HS-27A (cell line): Measurements from ENCODE around the gene EARS2.
"Not testable (repeated sequence)": the region's sequence is repeated elsewhere in the genome, so short reads cannot be mapped to it uniquely, and the experiment has no call there.

Experiments used
- DNase-seq: peaks from one replicate; pipeline ENCODE4 v3.0.0-alpha.2; 2012; ENCODE audit warnings: low read depth, missing footprints

EARS2 gene

DNA sequence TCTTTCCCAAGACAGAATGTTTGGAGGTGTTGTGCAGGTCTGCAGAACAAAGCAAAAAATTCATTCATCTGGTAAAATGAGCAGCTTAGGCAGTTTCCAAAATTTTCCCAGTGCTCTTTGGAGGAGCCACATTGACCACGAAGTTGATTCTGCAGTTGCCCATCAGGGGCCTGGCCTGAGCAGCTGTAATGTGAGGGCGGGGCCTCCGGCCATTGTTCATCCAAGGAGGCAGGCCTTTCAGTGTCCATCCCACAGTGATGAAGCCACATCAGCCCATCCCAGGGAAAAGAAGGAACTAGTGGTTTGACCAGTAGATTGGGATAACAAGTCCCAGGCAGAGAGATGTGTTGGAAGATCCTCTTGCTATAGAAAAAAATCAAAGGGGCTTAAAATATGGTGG, 10.5 kb upstream of the EARS2 start:
- DNase-seq: no peak

DNA sequence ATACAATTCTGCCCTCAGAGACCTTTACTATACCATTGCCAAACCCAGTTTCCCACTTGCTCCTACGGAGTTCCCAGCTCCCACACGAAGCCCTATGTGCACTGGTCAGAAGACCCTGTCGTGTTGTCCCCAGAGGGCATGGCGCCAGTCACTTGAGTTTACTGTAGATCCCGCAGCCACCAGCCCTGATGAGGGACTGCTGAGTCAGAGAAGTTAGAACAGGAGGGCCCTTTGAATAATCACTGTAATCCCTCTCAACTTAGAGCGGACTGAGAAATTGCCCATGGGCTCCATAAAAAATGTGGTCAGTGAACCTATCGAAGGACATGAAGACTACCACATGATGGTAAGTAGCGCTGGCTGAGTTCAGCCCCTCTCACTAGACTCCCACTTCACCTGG, 9.6 kb upstream of the EARS2 start:
- DNase-seq: no peak

DNA sequence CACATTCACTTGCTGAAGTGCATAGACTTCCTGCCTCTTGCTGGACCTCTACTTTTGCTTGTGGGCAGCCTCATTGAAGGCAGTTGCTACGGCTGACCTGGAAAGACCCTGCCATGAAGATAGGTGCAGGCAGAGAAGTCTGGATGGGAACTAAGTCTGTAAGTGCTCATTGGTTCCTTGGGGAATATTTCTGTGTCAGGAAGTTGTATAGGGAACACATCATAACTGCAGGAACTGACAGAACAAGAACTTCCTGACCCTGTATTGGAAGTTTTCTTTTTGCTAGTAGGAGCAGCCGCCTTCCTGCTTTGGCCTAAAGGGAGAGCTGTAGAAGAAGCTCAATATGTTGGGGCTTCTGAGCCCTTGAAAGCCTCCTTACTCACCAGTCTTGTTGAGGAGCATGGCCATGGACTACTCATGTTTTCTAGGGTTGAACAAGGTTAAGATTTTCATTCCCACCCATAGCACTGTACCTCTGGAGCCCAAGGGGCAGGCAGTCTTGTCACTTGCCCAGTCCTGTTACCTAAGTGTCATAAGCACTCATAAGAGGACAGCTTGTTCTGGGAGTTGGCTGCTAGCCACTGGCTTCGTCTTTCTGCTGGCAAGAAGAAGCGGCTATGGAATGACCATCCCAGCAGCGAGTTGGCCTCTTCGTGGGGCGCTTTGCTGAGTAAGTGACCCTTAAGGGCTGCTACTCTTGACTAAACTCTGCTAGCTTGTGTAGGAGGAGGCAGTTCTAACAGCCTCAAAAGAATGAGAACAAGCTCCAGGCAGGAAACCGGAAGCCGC, 7.6 kb upstream of the EARS2 start:
- DNase-seq: no peak

DNA sequence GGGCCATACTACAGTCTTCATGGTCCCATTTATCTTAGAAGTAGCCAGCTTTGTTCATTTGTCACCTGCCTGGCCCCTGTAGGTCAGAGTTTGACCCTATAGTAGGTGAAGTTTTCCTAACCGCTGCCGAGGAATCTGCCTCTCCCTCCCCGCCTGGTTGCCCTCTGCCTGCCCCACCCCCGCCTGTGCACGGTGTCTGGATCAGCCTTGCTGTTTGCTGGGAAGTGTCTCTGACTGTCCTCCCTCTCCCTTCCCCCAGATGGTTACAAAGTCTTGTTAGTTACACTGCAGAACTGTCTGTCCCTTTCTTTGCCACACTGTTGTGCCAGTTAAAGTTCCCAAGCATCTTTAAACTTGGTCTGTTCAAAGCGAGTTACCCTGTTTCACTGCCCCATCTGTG, 6.0 kb upstream of the EARS2 start:
- no peak for DNase-seq

DNA sequence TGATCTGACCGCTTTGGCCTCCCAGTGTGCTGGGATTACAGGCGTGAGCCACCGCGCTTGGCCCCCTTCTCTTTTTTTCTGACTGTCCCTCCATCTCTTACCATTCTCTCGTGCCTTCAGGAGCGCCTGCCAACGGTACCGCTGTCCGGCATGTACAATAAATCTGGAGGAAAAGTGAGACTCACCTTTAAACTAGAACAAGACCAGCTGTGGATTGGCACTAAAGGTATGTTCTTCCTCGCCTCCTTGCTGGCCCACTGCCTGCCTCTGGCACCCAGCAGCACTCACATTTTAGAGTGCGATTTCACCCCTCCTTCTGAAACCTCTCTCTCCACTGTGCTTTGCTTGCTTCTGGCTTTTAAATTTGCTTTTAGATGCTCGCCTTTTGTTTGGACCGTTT, 5.4 kb upstream of the EARS2 start:
- DNase-seq: no peak

DNA sequence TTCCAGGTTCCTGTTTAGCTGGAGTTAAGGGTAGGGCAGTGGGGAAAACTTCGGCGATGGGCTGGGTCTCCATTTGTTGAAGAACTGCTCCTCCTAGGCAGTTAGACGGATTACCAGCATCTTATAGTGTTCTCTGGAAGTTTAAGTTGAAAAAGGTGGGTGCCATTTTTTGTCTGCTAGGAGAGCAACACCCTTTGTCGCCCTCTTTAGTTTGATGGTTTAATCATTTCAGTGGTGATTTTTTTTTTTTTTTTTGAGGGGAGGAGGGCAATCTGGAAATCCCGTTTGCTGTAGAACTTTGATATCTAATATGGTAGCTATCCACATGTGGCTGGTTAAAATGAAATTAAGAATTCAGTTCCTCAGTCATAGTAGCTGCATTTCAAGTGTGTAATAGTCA, 4.4 kb upstream of the EARS2 start:
- DNase-seq: no peak

DNA sequence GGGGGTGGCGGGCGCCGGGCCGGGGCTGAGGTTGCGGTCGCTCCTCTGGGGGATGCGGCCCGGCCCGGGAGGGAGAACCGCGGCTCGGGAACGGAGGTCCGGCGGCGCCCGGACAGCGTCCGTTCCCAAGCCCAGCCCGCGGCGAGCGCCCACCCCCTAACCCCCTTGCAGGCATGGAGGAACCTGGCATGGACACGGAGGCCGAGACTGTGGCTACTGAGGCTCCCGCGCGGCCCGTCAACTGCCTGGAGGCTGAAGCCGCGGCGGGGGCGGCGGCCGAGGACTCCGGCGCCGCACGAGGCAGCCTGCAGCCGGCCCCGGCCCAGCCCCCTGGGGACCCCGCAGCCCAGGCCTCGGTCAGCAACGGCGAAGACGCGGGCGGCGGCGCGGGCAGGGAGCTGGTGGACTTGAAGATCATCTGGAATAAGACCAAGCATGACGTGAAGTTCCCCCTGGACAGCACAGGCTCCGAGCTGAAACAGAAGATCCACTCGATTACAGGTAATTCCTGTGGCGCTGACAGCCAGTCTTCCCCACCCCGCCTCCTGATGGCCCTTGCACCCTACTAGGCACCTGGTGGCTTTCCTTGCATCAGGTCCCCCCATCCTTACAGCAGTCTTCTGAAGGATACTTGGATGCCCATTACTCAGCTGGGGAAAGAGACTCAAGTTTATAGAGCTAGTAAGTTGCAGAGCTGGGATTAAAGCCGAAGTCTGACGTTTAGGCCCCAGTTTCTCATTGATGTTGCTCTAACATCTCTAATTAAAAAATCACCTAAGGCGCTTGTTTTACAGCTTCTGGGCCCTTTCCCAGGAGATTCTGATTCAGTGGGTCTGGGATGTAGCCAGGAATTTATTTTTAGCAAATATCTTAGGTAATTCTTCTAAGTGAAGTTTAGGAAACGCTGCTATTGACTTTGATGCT, 891 bp upstream of the EARS2 start:
- no peak for DNase-seq

DNA sequence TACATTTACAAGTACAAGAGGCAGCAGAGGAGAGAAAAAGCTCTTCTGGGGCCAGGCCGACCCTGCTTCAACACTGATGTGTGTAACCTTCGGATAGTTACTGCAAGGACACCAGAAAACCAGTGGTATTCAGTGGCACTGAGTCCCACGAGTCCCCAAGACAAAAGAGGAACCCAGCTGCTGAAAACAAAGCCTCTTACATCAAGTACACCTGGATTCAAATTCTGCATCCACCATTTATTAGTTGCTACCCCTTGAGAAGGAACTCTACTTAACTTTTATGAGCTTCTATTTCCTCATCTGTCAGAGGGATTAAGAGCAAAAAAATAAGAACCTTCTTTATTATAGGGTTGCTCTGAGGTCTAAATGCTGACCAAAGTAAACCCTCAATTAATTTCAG, 2.6 kb downstream of the EARS2 start:
- no peak for DNase-seq

DNA sequence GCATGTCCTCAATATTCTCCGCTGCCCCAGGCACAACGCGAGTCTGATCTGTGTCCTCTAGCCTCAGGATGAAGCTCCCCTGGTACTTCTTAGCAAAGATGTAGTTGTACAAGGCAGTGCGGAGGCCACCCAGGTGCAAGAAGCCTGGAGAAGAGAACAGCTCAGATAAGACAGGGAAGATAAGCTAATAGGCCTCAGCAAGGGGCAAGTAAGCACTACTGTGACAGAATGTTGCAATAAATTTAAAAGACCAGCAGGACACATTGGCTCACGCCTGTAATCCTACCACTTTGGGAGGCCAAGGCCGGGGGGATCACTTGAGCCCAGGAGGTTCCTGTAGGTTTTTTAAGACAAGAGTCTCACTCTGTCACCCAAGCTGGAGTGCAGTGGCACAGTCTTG, 5.0 kb downstream of the EARS2 start:
- DNase-seq: no peak

DNA sequence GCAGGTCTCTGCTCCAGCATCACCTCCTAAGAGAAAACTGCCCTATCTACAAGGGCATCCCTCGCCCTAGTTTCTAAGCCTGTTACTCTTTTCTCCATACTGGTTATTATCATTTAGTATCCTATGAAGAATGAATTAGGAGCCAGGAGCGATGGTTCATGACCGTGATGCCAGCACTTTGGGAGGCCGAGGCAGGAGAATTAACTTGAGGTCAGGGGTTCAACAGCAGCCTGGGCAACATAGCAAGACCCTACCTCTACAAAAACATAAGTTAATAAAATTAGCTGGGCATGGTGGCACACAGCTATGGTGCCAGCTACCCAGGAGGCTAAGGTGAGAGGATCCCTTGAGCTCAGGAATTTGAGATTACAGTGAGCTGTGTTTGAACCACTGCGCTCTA, 7.2 kb downstream of the EARS2 start:
- no peak for DNase-seq

DNA sequence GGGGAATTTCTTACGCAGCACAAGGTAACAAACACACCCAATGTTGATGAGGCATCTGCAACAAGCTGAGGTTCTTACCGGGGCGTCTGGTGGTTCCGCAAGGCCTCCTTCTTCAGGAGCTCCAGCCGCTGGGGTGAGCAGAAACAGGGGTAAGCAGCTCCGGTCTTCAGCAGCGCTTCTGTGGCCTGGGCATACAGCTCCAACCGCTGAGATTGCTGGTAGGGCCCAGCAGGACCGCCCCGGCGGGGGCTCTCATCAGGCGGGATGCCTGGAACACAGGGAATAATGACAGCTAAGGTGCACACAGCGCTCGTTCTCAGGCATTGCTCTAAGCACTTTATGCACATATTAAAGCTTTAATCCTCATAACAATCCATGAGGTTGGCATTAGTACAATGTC, 12.7 kb downstream of the EARS2 start:
- no peak for DNase-seq

DNA sequence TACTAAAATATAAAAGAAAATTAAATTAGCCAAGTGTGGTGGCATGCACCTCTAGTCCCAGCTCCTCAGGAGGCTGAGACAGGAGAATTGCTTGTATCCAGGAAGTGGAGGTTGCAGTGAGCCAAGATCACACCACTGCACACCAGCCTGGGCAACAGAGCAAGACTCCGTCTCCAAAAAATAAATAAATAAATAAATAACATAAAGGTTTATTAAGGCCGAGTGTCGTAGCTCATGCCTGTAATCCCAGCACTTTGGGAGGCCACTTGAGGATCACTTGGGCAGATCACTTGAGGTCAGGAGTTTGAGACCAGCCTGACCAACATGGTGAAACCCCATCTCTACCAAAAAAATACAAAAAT, 16.4 kb downstream of the EARS2 start:
- DNase-seq: not testable (repeated sequence)

DNA sequence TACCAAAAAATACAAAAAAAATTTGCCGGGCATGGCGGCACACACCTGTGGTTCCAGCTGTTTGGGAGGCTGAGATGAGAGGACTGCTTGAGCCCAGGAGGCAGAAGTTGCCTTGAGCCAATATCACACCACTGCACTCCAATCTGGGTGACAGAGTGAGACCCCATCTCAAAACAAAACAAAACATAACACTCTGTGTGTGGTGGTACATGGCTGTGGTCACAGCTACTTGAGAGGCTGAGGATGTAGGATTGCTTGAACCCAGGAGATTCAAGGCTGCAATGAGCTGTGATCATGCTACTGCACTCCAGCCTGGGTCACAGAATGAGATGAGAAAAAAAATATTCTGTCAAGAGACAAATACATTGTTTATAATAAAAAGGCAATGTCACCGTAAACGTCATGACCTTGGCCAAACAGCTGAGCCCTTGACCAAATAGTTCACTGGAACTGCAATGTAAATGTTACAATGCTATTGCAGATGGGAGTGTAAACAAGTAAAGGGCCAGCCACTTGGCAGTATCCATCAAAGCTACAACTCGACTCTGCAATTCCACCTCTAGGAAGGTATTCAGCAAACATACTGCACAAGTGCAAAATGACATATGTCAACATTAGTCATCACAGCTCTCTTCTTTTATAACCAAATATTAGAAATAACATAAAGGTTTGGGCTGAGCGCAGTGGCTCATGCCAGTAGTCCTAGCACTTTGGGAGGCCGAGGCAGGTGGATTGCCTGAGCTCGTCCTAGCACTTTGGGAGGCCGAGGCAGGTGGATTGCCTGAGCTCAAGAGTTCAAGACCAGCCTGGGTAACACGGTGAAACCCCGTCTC, 16.9 kb downstream of the EARS2 start:
- DNase-seq: no peak

DNA sequence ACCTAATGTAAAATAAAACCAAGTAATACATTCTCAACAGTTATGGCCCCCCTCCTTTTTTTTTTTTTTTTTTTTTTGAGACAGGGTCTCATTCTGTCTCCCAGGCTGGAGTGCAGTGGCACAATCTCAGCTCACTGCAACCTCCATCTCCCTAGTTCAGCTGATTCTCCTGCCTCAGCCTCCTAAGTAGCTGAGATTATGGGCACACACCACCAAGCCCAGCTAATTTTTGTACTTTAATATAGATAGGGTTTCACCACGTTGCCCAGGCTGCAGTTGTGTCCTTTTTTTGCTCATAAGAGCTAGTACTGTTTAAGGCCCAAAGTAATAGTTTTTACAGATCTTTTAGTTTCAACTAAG, 18.3 kb downstream of the EARS2 start:
- DNase-seq: no peak

DNA sequence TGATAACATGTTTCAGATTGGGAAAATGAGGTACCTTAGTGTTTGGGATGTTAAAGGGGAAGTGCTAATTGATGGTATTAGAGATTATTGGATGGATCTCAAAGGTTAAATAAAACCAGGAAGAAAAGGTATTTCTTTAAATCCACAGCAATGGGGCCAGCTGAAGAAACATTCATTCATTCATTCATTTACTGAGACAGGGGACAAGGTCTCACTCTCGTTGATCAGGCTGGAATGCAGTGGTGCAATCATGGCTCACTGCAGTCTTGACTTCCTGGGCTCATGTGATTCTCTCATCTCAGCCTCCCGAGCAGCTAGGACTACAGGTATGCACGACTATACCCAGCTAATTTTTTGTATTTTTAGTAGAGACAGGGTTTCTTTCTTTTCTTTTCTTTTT, 19.8 kb downstream of the EARS2 start:
- DNase-seq: no peak

DNA sequence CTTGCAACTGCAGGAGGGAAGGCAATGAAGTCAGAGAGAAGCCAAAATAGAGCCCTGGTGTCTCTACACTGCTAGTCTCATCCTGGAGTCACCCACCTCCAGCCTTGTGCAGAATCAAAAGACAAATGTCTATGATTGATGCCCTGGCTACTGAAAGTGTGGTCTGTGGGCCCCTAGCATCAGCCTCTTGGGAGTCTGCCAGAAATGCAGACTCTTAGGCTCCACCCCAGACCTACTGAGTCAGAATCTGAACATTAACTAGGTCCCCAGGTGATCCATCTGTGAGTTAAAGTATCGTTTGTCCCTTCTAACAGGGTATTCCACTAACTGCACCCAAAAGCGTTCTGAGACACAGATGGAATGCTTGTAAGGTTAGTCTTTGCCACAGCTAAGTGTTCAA, 21.2 kb downstream of the EARS2 start:
- DNase-seq: no peak

DNA sequence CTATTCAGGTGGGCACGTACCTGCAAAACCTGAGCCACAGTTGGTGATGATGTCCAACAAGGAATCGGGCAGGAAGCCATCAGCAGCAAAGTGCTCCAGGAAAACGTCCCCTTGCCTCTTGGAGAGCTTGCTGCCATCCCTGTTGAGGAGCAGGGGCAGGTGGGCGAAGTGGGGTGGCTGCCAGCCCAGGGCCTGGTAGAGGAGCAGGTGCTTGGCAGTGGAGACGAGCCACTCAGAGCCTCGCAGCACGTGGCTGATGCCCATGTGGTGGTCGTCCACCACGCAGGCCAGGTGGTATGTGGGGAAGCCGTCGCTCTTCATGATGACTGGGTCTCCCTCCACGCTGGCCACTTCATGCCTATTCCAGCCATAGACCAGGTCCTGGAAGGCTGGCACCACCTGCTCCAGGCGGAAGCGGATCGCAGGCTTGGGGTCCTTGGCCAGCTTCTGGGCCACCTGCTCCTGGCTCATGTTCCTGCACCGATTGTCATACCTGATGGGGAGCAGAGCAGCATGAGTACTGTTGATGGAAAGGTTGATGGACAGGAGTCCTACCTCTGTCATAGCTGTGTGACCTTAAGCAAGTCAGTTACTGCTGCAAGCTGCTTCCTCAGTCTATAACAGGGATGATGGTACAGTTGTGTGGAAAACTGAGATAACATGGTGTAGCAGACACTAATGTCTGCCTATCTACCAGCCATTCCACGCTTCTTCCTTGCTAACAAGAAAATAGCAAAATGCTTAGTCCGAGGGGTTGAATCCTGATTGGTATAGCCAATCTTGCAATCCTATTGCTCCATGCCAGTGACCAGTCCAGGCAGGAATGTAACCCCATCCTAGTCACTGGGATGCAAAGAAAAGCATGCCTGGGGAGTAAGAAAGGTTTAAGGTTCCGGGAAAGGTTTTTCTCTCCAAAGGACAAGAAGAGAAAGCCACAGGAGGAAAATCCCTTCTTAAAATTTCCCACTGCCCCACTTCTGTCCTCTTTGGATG, 22.0 kb downstream of the EARS2 start:
- DNase-seq: no peak

DNA sequence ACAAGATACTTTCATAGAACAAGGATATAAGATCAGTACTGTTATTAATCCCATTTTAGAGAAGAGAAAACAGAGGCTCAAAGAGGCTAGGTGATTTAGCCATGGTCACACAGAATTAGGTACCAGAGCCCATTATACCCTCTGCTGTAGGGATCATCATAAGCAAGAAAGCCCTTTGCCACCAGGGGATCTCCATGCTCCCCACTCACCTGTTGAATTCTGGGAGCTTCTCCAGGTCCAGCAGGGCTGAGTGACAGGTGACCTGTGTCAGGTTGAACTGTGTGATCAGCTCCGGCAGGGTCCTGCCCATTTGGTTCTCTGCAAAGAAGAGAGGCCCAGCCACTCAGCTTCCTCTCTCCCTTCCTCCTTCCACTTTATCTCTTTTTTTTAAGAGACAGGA, 24.7 kb downstream of the EARS2 start:
- no peak for DNase-seq

DNA sequence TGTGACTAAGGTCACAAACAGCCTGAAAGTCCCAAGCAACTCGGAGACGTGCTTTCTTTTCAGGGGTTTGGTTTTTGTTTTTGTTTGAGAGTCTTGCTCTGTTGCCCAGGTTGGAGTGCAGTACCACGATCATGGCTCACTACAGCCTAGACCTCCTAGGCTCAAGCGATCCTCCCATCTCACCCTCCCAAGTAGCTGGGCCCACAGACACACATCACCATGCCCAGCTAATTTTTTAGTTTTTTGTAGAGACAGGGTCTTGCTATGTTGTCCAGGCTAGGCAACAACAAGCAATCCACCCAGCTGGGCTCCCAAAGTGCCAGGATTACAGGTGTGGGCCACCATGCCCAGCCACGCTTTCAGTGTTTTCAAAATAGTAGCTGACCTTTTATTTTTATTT, 27.1 kb downstream of the EARS2 start:
- DNase-seq: no peak

DNA sequence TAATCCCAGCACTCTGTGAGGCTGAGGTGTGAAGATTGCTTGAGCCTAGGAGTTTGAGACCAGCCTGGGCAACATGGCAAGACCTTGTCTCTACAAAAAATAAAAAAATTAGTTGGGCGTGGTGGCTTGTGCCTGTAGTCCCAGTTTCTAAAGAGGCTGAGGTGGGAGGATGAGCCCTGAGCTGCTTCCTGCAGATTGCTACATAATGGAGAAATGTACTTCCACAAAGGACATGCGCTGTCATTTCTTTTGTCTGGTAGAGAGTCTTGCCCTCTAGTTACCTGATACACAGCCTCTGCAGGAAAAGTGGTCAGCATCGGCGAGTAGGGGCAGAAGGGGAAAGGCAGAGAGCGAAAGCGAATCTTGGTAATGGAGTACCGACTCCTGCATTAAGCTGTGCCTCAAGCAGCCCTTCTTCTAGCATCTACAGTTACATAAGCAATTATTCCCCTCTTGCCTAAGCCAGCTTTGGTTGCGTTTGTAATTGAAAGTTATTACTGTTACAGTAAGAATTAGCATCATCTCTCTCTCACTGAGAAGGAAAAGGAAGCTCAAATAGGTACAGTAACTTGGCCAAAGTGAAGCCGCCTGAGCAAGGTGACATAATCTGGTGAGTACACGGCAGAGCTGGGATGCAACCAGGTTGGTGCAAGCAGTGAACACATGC, 28.4 kb downstream of the EARS2 start:
- no peak for DNase-seq
